ENCODE measurements around the gene TEDC1.

Gene TEDC1

DNA sequence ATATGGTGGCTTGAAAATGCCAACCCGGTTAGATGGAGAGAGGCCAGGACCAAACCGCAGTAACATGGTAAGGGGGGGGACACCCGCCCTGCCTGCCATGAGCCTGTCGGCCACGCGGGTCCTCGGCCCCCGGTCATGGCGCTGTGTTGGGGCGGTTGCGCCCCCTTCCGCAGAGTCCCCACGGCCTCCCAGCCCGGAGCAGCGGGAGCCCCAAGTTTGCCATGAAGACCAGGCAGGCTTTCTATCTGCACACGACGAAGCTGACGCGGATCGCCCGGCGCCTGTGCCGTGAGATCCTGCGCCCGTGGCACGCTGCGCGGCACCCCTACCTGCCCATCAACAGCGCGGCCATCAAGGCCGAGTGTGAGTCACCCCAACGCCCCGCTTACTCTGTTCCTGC lies 26.5 kb upstream of the TEDC1 start:
- CTCF ChIA-PET, result no interaction called here
- no peak overlapping the region for H3K27ac ChIP-seq (ENCODE audit: extremely low read depth, low read depth, low read length)
- POLR2A ChIA-PET, result no interaction called here
- H3K4me1 ChIP-seq (ENCODE audit: control insufficient read depth, insufficient read depth, low read length), result no peaks in the 10 kb centered on the region
- H3K36me3 ChIP-seq (ENCODE audit: control insufficient read depth in 2 of 2, insufficient read depth in 1 of 2, low read length in 2 of 2), result peaks cover 0 to 89% of the 10 kb centered on the region in 2 experiments; a peak in 2 of 3 replicates
- no peaks in the 10 kb centered on the region for H3K9me3 ChIP-seq (ENCODE audit: control insufficient read depth, insufficient read depth, low read depth, low read length)
- TF ChIP-seq ZNF146 (tag by site-specific recombination; IDR thresholded peaks at IDR 0.05) (no peak), ZNF747 (tag by site-specific recombination; IDR thresholded peaks at IDR 0.05) (no peak), ZEB2 (tag by site-specific recombination; IDR thresholded peaks at IDR 0.05) (no peak), ZNF707 (tag by site-specific recombination; IDR thresholded peaks at IDR 0.05) (no peak), ZNF132 (tag by site-specific recombination; IDR thresholded peaks at IDR 0.05; ENCODE audit: borderline replicate concordance) (no peak), ZNF366 (tag by site-specific recombination; conservative IDR thresholded peaks at IDR 0.05) (no peak), ZNF202 (tag by site-specific recombination; IDR thresholded peaks at IDR 0.05; ENCODE audit: borderline replicate concordance) (no peak), ZNF792 (tag by site-specific recombination; IDR thresholded peaks at IDR 0.05) (no peak), TRIM28 (IDR thresholded peaks at IDR 0.05; ENCODE audit: borderline replicate concordance, low read length) (no peak), ZNF670 (tag by site-specific recombination; IDR thresholded peaks at IDR 0.05; ENCODE audit: low read depth) (no peak), ZNF311 (tag by site-specific recombination; IDR thresholded peaks at IDR 0.05; ENCODE audit: borderline replicate concordance) (no peak), ZNF324 (tag by site-specific recombination; IDR thresholded peaks at IDR 0.05) (no peak), ZNF626 (tag by site-specific recombination; IDR thresholded peaks at IDR 0.05) (no peak), GLIS1 (tag by site-specific recombination; IDR thresholded peaks at IDR 0.05) (no peak), ZNF76 (tag by site-specific recombination; IDR thresholded peaks at IDR 0.05; ENCODE audit: borderline replicate concordance, low read depth) (no peak), PATZ1 (tag by site-specific recombination; IDR thresholded peaks at IDR 0.05) (no peak), ZNF175 (tag by site-specific recombination; IDR thresholded peaks at IDR 0.05) (no peak)
- H3K4me3 ChIP-seq (ENCODE audit: low read depth, low read length), result no peak overlapping the region

- Histone ChIP-seq H3K27ac (ENCODE audit: extremely low read depth, low read depth, low read length) (no peak overlapping the region), H3K4me3 (ENCODE audit: low read depth, low read length) (no peak overlapping the region), H3K36me3 (ENCODE audit: control insufficient read depth in 2 of 2, insufficient read depth in 1 of 2, low read length in 2 of 2) (peaks cover 0 to 88% of the 10 kb centered on the region in 2 experiments; a peak in 2 of 3 replicates), H3K4me1 (ENCODE audit: control insufficient read depth, insufficient read depth, low read length) (no peaks in the 10 kb centered on the region), H3K9me3 (ENCODE audit: control insufficient read depth, insufficient read depth, low read depth, low read length) (no peaks in the 10 kb centered on the region)
- CTCF ChIA-PET, result no interaction called here
- POLR2A ChIA-PET, result no interaction called here
- TF ChIP-seq KLF9 (tag by site-specific recombination; IDR thresholded peaks at IDR 0.05; ENCODE audit: low read depth) (peak; percentile 77), KLF10 (tag by site-specific recombination; IDR thresholded peaks at IDR 0.05) (peak; percentile 73), KLF1 (tag by site-specific recombination; IDR thresholded peaks at IDR 0.05) (peak; percentile 75), WT1 (tag by site-specific recombination; IDR thresholded peaks at IDR 0.05) (peak; percentile 47; the same call in 1 of the 2 replicates), GLIS1 (tag by site-specific recombination; IDR thresholded peaks at IDR 0.05) (peak; percentile 86), ZNF341 (tag by site-specific recombination; IDR thresholded peaks at IDR 0.05; ENCODE audit: low read depth) (peak; percentile 73; the same call in 1 of the 2 replicates), KLF17 (tag by site-specific recombination; IDR thresholded peaks at IDR 0.05) (0 out of 2 replicates have a peak, but pooled peaks have one; percentile 22), EGR2 (tag by site-specific recombination; IDR thresholded peaks at IDR 0.05; ENCODE audit: low read depth) (peak; percentile 63; the same call in 1 of the 2 replicates), ZNF776 (tag by site-specific recombination; IDR thresholded peaks at IDR 0.05; ENCODE audit: borderline replicate concordance) (no peak), ZNF148 (tag by site-specific recombination; IDR thresholded peaks at IDR 0.05; ENCODE audit: borderline replicate concordance) (no peak), ZBTB8A (tag by site-specific recombination; IDR thresholded peaks at IDR 0.05) (peak; percentile 35; the same call in 1 of the 2 replicates), ZNF274 (IDR thresholded peaks at IDR 0.05; ENCODE audit: low read length) (no peak), ZNF274 (tag by site-specific recombination; IDR thresholded peaks at IDR 0.05; ENCODE audit: borderline replicate concordance) (no peak), SP7 (tag by site-specific recombination; IDR thresholded peaks at IDR 0.05) (0 out of 2 replicates have a peak, but pooled peaks have one; percentile 12), SCRT2 (tag by site-specific recombination; IDR thresholded peaks at IDR 0.05) (no peak), KLF7 (tag by site-specific recombination; IDR thresholded peaks at IDR 0.05; ENCODE audit: borderline replicate concordance) (no peak)
Measured at GRCh38 chr14:105465209-105466031, 25.6 kb upstream of the TEDC1 start.
